GM18526 (cell line): ENCODE results near the gene AFMID.

Experiments used
- POLR2A ChIP-seq: IDR thresholded peaks from 3 replicates; pipeline ENCODE4 v1.6.1; 2011; ENCODE audit not compliant: insufficient read length; ENCODE audit errors: extremely low read depth

AFMID gene

DNA sequence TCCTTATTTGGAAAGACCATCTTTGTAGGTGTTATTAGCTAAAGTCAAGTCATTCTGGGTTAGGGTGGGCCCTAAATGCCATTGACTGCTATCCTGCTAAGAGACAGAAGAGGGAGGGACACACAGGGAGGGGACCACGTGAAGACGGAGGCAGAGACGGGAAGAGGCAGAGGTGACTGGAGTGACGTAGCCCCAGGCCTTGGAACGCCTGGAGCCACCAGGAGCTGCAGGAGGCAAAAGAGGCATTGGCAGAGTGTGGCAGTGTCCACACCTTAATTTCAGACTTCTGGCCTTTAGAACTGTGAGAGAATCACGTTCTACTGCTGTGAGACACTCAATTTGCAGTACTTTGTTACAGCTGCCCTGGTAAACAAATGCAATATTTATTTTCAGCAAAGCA lies 13.3 kb downstream of the AFMID start:
- TF ChIP-seq POLR2A = no peak

DNA sequence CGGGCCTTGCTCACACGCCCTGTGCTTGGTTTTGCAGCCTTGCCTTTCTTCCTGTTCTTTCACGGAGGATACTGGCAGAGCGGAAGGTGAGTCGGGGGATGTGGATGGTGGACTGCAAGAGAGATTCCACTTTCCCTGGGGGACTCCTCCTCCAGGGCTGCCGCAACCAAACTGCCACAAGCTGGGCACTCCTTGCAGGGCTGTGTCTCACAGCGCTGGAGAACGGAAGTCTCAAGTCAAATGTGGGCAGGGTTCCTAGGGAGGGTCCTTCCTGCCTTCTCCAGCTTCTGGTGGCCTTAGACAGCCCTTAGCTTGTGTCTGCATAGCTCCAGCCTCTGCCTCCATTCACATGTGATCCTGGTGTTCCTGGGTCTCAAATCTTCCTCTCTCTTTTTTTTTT lies 15.5 kb downstream of the AFMID start:
- TF ChIP-seq POLR2A = no peak

DNA sequence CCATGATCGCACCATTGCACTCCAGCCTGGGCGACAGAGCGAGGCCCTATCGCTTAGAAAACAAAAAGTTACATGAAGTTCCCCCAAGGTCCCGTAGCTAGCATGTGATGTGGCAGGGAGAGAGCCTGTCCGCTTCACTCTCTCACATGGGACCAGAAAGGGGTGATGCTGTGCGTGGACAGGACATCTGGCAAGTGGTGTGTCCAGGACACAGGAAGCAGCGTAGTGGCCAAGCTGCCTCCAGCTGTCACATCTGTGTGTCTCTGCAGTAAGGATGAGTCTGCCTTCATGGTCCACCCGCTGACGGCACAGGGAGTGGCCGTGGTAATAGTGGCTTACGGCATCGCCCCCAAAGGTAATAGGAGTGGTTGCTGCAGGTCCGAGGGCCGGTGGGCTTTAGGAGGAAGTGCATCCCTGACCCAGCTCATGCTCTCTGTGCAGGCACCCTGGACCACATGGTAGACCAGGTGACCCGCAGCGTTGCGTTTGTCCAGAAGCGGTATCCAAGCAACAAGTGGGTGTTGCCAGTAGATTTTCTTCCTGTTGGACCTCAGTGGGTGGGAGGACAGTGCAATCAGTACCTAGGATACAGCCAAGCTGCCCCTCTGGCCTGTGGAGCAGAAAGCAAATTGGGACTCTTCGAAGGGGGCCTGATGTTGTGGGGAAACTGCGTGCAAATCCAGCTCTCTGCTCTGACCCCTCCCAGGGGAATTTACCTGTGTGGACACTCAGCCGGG lies 17.4 kb downstream of the AFMID start:
- no peak for TF ChIP-seq POLR2A

DNA sequence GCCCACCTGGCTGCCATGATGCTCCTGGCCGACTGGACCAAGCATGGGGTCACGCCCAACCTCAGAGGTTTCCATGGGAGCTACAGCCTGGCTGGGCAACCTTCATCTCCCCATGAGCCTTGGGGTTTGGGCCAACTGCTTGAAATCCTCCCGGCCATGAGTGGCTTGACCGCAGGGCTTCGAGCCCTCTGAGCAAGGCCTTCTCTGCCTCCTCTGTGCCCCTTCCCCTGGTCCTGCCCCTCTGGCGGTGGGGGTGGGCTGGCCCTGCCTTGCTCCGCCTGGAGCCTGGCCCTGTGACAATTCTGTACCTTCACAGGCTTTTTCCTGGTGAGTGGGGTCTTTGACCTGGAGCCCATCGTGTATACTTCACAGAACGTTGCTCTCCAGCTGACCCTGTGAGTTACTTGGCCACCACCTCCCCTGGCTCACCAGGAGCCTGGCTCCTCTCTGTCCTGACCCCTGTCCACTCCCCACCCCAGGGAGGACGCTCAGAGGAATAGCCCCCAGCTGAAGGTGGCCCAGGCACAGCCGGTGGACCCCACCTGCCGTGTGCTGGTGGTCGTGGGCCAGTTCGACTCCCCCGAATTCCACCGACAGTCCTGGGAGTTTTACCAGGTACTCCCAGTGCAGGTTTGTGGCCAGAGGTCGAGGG lies 18.1 kb downstream of the AFMID start:
- TF ChIP-seq POLR2A = no peak

DNA sequence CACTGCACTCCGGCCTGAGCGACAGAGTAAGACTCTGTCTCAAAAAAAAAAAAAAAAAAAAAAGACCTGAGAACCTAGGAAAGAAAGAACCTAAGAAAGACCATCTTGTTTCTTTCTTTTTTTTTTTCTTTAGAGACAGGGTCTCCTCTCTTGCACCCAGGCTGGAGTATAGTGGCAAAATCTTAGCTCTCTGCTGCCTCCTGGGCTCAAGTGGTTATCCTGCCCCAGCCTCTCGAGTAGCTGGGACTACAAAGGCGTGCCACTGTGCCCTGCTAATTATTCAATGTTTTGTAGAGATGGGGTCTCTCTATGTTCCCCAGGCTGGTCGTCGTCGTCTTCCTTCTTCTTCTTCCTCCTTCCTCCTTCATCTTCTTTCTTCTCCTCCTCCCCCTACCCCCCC lies 19.1 kb downstream of the AFMID start:
- TF ChIP-seq POLR2A = no peak

DNA sequence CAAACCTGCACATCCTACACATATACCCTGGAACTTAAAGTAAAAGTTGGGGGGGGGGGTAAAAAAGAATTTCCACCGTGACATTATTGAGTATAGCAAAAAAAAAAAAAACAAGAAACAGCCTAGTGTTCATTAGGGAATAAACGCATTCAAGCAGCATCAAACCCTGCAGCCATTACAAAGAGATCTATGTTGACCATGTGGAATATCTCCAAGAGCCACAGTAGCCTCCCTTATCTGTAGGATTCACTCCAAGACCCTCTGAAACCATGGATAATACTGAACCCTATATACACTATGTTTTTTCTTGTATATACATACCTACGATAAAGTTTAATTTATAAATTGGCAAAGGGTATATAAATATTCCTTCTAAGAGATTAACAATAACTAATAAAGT lies 21.3 kb downstream of the AFMID start:
- TF ChIP-seq POLR2A = no peak

DNA sequence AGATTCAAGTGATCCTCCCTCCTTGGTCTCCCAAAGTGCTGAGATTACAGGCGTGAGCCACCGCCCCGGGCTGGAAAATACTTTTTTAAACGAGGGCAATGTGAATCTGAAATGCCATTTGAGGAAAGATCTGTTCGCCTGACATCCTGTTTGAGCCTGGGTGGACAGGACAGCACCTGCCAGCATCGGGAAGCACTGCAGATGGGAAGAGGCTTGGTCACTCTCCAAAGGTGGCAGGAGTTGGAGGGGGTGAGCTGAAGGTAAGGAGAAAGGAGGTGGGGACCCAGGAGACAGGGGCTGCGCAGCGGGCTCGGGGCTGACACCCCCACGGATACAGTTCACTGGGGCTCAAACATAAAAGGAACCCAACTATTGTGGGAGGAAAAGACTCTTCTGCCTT lies 22.9 kb downstream of the AFMID start:
- TF ChIP-seq POLR2A = no peak

DNA sequence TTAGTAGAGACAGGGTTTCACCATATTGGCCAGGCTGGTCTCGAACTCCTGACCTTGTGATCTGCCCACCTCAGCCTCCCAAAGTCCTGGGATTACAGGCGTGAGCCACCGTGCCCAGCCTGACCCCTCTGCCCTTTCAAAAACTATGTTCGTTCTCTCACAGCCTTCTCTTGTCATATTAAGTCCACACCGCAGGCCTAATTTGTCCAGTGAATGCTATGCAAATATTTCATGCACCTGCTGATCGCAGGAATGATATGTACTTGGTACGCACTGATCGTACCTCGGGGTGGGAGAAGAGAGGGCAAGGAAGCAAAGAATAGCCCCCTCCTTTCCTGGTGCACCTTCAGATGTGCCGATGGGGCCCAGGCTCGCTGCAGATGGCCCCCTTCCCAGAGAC lies 23.9 kb downstream of the AFMID start:
- TF ChIP-seq POLR2A = no peak

DNA sequence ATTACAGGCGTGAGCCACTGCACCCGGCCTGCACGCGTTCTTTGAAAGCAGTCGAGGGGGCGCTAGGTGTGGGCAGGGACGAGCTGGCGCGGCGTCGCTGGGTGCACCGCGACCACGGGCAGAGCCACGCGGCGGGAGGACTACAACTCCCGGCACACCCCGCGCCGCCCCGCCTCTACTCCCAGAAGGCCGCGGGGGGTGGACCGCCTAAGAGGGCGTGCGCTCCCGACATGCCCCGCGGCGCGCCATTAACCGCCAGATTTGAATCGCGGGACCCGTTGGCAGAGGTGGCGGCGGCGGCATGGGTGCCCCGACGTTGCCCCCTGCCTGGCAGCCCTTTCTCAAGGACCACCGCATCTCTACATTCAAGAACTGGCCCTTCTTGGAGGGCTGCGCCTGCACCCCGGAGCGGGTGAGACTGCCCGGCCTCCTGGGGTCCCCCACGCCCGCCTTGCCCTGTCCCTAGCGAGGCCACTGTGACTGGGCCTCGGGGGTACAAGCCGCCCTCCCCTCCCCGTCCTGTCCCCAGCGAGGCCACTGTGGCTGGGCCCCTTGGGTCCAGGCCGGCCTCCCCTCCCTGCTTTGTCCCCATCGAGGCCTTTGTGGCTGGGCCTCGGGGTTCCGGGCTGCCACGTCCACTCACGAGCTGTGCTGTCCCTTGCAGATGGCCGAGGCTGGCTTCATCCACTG lies 27.0 kb downstream of the AFMID start, which contains the start of gene BIRC5:
TSS of gene BIRC5 (plus strand) at position 238 of the 690 bp plus-strand sequence. CDS start at position 302, 64 bp downstream.
- TF ChIP-seq POLR2A = peak; percentile 62

DNA sequence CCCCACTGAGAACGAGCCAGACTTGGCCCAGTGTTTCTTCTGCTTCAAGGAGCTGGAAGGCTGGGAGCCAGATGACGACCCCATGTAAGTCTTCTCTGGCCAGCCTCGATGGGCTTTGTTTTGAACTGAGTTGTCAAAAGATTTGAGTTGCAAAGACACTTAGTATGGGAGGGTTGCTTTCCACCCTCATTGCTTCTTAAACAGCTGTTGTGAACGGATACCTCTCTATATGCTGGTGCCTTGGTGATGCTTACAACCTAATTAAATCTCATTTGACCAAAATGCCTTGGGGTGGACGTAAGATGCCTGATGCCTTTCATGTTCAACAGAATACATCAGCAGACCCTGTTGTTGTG lies 27.5 kb downstream of the AFMID start:
- TF ChIP-seq POLR2A = no peak

DNA sequence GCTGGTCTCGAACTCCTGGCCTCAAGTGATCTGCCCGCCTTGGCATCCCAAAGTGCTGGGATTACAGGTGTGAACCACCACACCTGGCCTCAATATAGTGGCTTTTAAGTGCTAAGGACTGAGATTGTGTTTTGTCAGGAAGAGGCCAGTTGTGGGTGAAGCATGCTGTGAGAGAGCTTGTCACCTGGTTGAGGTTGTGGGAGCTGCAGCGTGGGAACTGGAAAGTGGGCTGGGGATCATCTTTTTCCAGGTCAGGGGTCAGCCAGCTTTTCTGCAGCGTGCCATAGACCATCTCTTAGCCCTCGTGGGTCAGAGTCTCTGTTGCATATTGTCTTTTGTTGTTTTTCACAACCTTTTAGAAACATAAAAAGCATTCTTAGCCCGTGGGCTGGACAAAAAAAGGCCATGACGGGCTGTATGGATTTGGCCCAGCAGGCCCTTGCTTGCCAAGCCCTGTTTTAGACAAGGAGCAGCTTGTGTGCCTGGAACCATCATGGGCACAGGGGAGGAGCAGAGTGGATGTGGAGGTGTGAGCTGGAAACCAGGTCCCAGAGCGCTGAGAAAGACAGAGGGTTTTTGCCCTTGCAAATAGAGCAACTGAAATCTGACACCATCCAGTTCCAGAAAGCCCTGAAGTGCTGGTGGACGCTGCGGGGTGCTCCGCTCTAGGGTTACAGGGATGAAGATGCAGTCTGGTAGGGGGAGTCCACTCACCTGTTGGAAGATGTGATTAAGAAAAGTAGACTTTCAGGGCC lies 32.4 kb downstream of the AFMID start:
- no peak for TF ChIP-seq POLR2A

DNA sequence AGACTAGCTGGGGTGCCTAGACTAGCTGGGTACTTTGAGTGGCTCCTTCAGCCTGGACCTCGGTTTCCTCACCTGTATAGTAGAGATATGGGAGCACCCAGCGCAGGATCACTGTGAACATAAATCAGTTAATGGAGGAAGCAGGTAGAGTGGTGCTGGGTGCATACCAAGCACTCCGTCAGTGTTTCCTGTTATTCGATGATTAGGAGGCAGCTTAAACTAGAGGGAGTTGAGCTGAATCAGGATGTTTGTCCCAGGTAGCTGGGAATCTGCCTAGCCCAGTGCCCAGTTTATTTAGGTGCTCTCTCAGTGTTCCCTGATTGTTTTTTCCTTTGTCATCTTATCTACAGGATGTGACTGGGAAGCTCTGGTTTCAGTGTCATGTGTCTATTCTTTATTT lies 35.9 kb downstream of the AFMID start:
- no peak for TF ChIP-seq POLR2A

DNA sequence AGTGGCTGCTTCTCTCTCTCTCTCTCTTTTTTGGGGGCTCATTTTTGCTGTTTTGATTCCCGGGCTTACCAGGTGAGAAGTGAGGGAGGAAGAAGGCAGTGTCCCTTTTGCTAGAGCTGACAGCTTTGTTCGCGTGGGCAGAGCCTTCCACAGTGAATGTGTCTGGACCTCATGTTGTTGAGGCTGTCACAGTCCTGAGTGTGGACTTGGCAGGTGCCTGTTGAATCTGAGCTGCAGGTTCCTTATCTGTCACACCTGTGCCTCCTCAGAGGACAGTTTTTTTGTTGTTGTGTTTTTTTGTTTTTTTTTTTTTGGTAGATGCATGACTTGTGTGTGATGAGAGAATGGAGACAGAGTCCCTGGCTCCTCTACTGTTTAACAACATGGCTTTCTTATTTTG lies 36.6 kb downstream of the AFMID start:
- TF ChIP-seq POLR2A = no peak

DNA sequence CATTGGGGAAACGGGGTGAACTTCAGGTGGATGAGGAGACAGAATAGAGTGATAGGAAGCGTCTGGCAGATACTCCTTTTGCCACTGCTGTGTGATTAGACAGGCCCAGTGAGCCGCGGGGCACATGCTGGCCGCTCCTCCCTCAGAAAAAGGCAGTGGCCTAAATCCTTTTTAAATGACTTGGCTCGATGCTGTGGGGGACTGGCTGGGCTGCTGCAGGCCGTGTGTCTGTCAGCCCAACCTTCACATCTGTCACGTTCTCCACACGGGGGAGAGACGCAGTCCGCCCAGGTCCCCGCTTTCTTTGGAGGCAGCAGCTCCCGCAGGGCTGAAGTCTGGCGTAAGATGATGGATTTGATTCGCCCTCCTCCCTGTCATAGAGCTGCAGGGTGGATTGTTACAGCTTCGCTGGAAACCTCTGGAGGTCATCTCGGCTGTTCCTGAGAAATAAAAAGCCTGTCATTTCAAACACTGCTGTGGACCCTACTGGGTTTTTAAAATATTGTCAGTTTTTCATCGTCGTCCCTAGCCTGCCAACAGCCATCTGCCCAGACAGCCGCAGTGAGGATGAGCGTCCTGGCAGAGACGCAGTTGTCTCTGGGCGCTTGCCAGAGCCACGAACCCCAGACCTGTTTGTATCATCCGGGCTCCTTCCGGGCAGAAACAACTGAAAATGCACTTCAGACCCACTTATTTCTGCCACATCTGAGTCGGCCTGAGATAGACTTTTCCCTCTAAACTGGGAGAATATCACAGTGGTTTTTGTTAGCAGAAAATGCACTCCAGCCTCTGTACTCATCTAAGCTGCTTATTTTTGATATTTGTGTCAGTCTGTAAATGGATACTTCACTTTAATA lies 37.3 kb downstream of the AFMID start:
- no peak for TF ChIP-seq POLR2A
